ENCODE measurements around the gene TNFRSF25.

- TF ChIP-seq POLR2AphosphoS5 (IDR thresholded peaks at IDR 0.05; ENCODE audit: borderline replicate concordance, low read depth, low read length) (no peak), EZH2 (IDR thresholded peaks at IDR 0.05) (no peak), FOXP2 (optimal IDR thresholded peaks at IDR 0.05; ENCODE audit: control extremely low read depth, extremely low read length, insufficient read depth) (no peak)
Observed at GRCh38 chr1:6461538-6462411, 4.2 kb downstream of the TNFRSF25 start.
